RWPE2 (cell line): ENCODE measurements around the gene ELOVL3.

Experiments used
- ATAC-seq: fragments of 200-7000 bp; cut with Tn5 transposase; 3 replicates; pipeline ENCODE4 v1.9.1; 2021; ENCODE audit warnings: low read depth
- DNase-seq: peaks from one replicate; pipeline ENCODE4 v3.0.0-alpha.2; 2020; ENCODE audit warnings: low spot score
- H3K27ac ChIP-seq: fragments of 450-650 bp; 2 replicates; pipeline ENCODE4 v1.5.1; 2017; ENCODE audit warnings: mild to moderate bottlenecking; ENCODE audit not compliant: poor library complexity, severe bottlenecking
- H3K27me3 ChIP-seq: fragments of 250-450 bp; sonication (Bioruptor Pico); 2 replicates; pipeline ENCODE4 v1.5.1; 2021; ENCODE audit warnings: mild to moderate bottlenecking, moderate library complexity; ENCODE audit not compliant: insufficient read depth, poor library complexity, severe bottlenecking
- H3K36me3 ChIP-seq: fragments of 250-450 bp; sonication (Bioruptor Pico); 2 replicates; pipeline ENCODE4 v1.5.1; 2020; ENCODE audit warnings: low read depth, mild to moderate bottlenecking, moderate library complexity
- H3K4me1 ChIP-seq: fragments of 250-450 bp; sonication (Bioruptor Pico); 2 replicates; pipeline ENCODE4 v1.5.1; 2021; ENCODE audit warnings: mild to moderate bottlenecking, moderate library complexity; ENCODE audit not compliant: insufficient read depth, poor library complexity, severe bottlenecking
- H3K4me3 ChIP-seq: fragments of 250-450 bp; sonication (Bioruptor Pico); 2 replicates; pipeline ENCODE4 v1.5.1; 2021; ENCODE audit warnings: mild to moderate bottlenecking, moderate library complexity; ENCODE audit not compliant: severe bottlenecking
- H3K9me3 ChIP-seq: fragments of 250-450 bp; sonication (Bioruptor Pico); 2 replicates; pipeline ENCODE4 v1.5.1; 2021; ENCODE audit warnings: mild to moderate bottlenecking, moderate library complexity; ENCODE audit not compliant: severe bottlenecking
- TF ChIP-seq, protein P1 (sequence below): fragments of 450-650 bp; IDR thresholded peaks from one replicate; pipeline ENCODE4 v1.5.1; 2017; ENCODE audit warnings: mild to moderate bottlenecking, moderate library complexity; ENCODE audit not compliant: poor library complexity, severe bottlenecking

Gene ELOVL3

GRCh38 chr10:102226542-102226870, 407 bp downstream of the ELOVL3 start:
- H3K36me3 ChIP-seq, result no peaks in the 10 kb centered on the region
- TF ChIP-seq, protein P1, sequence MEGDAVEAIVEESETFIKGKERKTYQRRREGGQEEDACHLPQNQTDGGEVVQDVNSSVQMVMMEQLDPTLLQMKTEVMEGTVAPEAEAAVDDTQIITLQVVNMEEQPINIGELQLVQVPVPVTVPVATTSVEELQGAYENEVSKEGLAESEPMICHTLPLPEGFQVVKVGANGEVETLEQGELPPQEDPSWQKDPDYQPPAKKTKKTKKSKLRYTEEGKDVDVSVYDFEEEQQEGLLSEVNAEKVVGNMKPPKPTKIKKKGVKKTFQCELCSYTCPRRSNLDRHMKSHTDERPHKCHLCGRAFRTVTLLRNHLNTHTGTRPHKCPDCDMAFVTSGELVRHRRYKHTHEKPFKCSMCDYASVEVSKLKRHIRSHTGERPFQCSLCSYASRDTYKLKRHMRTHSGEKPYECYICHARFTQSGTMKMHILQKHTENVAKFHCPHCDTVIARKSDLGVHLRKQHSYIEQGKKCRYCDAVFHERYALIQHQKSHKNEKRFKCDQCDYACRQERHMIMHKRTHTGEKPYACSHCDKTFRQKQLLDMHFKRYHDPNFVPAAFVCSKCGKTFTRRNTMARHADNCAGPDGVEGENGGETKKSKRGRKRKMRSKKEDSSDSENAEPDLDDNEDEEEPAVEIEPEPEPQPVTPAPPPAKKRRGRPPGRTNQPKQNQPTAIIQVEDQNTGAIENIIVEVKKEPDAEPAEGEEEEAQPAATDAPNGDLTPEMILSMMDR, result no peak
- no peak overlapping the region for H3K27ac ChIP-seq
- H3K4me3 ChIP-seq, result peak overlapping the region; percentile 20
- no peak for DNase-seq
- peaks cover 12% of the 10 kb centered on the region for H3K27me3 ChIP-seq
- no peak for ATAC-seq
- H3K4me1 ChIP-seq, result peaks cover 11% of the 10 kb centered on the region
- H3K9me3 ChIP-seq, result no peaks in the 10 kb centered on the region

DNA sequence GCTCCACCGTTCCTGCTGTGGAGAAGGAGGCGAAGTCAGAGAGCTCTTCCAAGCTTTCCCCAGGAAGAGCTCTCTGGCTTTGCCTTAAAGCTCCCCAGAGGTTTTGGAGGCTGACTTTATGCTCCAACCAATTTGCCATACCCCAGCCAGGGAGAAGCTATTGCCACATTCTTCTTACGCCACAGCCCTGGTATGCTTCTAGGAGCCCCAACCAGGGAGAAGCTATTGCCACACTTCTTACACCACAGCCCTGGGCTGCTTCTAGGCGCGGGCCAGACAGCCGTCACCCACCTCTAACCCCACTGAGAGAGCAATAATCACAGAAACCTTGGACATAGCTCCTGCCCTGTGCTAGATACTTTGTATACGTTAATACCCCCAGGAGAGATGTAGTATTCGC, 951 bp downstream of the ELOVL3 start:
- H3K27ac ChIP-seq, result no peak overlapping the region
- ATAC-seq, result peak; percentile 30
- H3K27me3 ChIP-seq, result peaks cover 15% of the 10 kb centered on the region
- H3K9me3 ChIP-seq, result no peaks in the 10 kb centered on the region
- DNase-seq, result no peak
- no peak overlapping the region for H3K4me3 ChIP-seq
- H3K36me3 ChIP-seq, result no peaks in the 10 kb centered on the region
- peaks cover 11% of the 10 kb centered on the region for H3K4me1 ChIP-seq
- TF ChIP-seq, protein P1, result no peak

DNA sequence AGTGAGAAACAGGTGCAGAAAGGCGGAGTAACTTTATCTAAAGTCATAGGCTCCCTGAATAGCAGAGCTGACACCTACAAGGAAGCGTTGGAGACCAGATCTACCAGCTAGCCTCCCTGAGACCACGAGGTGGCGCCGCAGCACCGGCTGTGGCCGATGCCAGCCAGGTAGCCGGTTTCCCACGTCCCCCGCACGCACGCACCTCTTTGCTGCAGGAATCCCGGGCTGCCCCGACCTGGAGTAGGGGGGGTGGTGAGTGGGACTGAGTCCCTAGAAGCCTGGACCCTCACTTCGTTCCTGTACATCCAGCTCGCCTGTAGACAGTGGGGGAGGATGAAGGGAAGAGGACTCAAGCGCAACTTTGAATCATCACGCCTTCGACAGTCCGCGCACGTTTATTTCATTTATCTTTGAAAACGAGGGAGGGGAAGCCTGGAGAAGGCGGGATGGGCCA, 3.7 kb downstream of the ELOVL3 start:
- Histone ChIP-seq H3K27ac (no peak overlapping the region), H3K4me3 (peak overlapping the region; percentile 34), H3K36me3 (no peaks in the 10 kb centered on the region), H3K4me1 (peaks cover 11% of the 10 kb centered on the region), H3K9me3 (no peaks in the 10 kb centered on the region), H3K27me3 (peaks cover 15% of the 10 kb centered on the region)
- DNase-seq, result peak; percentile 84
- TF ChIP-seq, protein P1, result peak; percentile 95
- peak; percentile 38 for ATAC-seq

GRCh38 chr10:102230264-102230860, 4.3 kb downstream of the ELOVL3 start:
- H3K27ac ChIP-seq, result no peak overlapping the region
- DNase-seq, result no peak
- peak; percentile 46 for ATAC-seq

GRCh38 chr10:102230861-102231356, 4.8 kb downstream of the ELOVL3 start:
- no peak for DNase-seq

More at GRCh38 chr10:102230264-102230860, 4.3 kb downstream of the ELOVL3 start:
- Histone ChIP-seq H3K9me3 (no peaks in the 10 kb centered on the region), H3K4me3 (peak overlapping the region; percentile 34), H3K4me1 (peaks cover 13% of the 10 kb centered on the region), H3K27me3 (peaks cover 15% of the 10 kb centered on the region), H3K36me3 (no peaks in the 10 kb centered on the region)
- TF ChIP-seq, protein P1, result no peak

More at GRCh38 chr10:102230861-102231356, 4.8 kb downstream of the ELOVL3 start:
- Histone ChIP-seq H3K9me3 (no peaks in the 10 kb centered on the region), H3K4me3 (peak overlapping the region; percentile 34), H3K4me1 (peaks cover 12% of the 10 kb centered on the region), H3K36me3 (no peaks in the 10 kb centered on the region), H3K27ac (no peak overlapping the region), H3K27me3 (peaks cover 15% of the 10 kb centered on the region)
- ATAC-seq, result no peak
- TF ChIP-seq, protein P1, result no peak
